ENCODE measurements around the gene CPTP.

CPTP gene

GRCh38 chr1:1335792-1336248 lies 11.2 kb downstream of the CPTP start:
- DNase-seq (ENCODE audit: low spot score), result no peak

GRCh38 chr1:1336446-1336845 lies 11.8 kb downstream of the CPTP start:
- no peak for DNase-seq (ENCODE audit: low spot score)

- DNase-seq (ENCODE audit: low spot score), result no peak
Measured at GRCh38 chr1:1336931-1337792, 12.6 kb downstream of the CPTP start.

GRCh38 chr1:1337793-1338147 lies 13.2 kb downstream of the CPTP start:
- DNase-seq (ENCODE audit: low spot score), result no peak

GRCh38 chr1:1338278-1338677 lies 13.7 kb downstream of the CPTP start:
- DNase-seq (ENCODE audit: low spot score), result no peak

- DNase-seq (ENCODE audit: low spot score), result no peak
Measured at GRCh38 chr1:1340185-1340584, 15.6 kb downstream of the CPTP start.

GRCh38 chr1:1340791-1341548 lies 16.4 kb downstream of the CPTP start:
- DNase-seq (ENCODE audit: low spot score), result no peak

- no peak for DNase-seq (ENCODE audit: low spot score)
Measured at GRCh38 chr1:1341549-1342021, 17.0 kb downstream of the CPTP start.

- no peak for DNase-seq (ENCODE audit: low spot score)
Measured at GRCh38 chr1:1342061-1342562, 17.5 kb downstream of the CPTP start.

GRCh38 chr1:1342584-1343115 lies 18.0 kb downstream of the CPTP start:
- no peak for DNase-seq (ENCODE audit: low spot score)

- no peak for DNase-seq (ENCODE audit: low spot score)
Measured at GRCh38 chr1:1343811-1344421, 19.3 kb downstream of the CPTP start.

GRCh38 chr1:1344655-1345361 lies 20.2 kb downstream of the CPTP start:
- no peak for DNase-seq (ENCODE audit: low spot score)

- no peak for DNase-seq (ENCODE audit: low spot score)
Measured at GRCh38 chr1:1345384-1345783, 20.8 kb downstream of the CPTP start.

GRCh38 chr1:1345860-1346500 lies 21.4 kb downstream of the CPTP start:
- DNase-seq (ENCODE audit: low spot score), result no peak

GRCh38 chr1:1346501-1346890 lies 21.9 kb downstream of the CPTP start:
- no peak for DNase-seq (ENCODE audit: low spot score)

GRCh38 chr1:1347026-1347595 lies 22.5 kb downstream of the CPTP start:
- DNase-seq (ENCODE audit: low spot score), result no peak

GRCh38 chr1:1347663-1348419 lies 23.2 kb downstream of the CPTP start:
- DNase-seq (ENCODE audit: low spot score), result no peak

- DNase-seq (ENCODE audit: low spot score), result no peak
Measured at GRCh38 chr1:1348420-1349255, 24.0 kb downstream of the CPTP start.
